Measurements from ENCODE around the gene DSG1.

DSG1 gene

DNA sequence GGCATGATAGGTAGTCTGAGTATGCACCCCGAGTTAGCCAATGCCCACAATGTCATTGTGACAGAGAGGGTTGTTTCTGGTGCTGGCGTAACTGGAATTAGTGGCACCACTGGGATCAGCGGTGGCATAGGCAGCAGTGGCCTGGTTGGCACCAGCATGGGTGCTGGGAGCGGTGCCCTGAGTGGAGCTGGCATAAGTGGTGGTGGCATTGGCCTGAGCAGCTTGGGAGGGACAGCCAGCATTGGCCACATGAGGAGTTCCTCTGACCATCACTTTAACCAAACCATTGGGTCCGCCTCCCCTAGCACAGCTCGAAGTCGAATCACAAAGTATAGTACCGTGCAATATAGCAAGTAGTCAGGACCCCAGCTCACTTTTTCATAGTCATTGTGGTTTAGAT is 37.0 kb downstream of the DSG1 start:
- DNase-seq, result no peak

DNA sequence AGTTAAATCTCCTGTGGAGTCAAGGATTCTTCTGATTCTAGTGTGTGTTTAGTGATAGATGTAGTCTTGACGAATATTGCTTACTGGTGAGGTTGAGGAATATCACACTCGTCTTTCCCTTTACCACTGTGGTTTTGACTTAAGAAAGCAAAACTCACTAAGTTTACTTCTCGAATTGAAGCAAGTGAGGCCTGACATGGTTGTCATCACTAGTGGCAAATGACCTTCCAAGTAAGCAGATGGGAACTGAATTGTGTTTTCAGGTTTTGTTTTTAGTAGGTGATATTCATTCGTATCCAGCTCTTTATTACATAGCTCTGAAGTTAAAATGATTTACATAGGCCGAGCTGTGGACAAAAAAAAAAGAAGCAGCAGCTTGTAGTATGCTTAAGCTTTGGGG is 38.1 kb downstream of the DSG1 start:
- DNase-seq, result no peak

DNA sequence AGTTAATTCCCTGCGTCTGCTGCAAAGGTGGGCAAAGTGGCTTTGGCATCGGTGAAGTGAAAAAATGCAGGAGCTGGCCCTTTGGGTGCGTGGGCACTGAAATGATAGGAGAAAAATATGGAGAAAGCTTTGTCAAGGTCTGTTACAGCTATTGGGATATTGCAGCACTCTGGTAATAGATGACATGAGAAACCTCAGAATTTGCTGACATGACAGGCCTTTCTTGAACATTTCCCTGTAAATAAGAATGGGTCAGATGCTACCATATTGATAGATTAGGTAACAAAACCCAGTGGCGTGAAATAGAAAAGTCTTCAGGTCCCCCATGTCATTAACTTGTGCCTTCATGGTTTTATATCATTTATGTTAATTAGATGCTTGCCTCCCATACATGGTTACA is 46.2 kb downstream of the DSG1 start:
- DNase-seq, result no peak

DNA sequence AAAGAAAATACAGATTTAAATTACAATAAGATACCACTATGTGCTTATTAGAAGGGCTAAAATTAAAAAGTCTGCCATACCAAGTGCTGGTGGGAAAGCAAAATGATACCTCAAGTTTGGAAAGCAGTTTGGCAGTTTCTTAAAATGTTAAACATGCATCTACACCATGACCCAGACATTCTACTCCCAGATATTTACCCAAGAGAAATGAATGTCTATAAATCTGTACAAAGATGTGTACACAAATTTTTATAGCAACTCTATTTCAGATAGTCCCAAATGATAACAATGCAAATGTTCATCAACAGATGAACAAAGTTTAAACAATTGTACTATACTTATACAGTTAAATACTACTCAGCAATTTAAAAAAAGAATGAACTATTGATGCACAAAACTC is 51.5 kb downstream of the DSG1 start:
- no peak for DNase-seq

DNA sequence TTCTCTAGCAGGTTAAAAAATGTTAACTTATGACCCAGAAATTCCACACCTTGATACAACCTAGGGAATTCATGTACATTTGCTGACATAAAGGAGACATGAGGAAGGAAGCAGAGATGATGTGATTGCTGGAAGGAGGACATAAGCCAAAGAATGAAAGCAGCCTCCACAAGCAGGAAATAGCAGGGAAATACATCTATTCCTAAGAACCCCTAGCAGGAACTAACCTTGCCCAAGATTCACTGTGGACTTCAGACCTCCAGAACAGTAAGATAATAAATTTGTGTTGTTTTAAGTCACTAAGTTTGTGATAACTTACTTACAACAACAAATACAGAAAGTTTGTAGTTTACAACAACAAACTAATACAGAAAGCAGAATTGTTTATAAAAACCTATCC is 54.0 kb downstream of the DSG1 start:
- no peak for DNase-seq

DNA sequence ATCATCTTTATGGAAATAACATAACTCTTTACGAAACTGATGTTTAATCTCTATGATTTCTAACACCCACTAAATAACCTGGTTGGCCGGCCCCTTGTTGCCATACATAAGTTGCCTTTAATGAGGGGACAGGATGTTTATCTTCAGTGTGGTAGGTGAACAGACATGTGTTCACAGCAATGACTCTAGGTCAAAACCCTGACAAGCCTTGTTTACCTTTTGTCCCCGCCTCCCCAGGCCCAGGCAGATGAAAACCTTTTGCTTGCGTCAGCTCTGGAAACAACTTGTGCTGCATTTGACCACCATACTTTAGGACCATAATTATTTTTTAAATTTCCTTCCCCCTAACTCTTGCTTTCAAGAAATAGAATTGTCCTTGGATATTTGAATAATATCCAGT is 55.7 kb downstream of the DSG1 start:
- DNase-seq, result no peak

DNA sequence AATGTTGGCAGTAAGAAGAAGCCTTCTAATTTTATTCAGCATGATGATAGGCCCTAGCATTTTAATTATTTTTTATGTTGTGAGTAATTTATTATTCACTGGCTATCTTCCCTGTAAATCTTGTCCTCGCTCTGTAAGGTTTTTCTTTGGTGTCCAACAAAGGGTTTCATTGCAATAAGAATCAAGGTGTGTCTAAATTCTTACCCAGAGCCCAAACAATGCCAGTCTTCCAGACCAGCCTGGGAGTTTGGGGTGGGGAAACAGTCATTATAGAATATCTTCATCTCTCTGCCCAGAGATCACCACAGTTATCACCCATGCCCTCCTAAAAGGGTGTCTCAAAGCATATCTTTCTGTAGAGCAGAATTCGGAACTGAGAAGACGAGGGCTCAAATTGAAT is 58.5 kb downstream of the DSG1 start, which contains the start of gene DSG4:
DSG4 (plus strand) TSS at position 301 of the 400 bp plus-strand sequence. CDS start 135 bp downstream, outside the sequence.
- DNase-seq, result no peak

DNA sequence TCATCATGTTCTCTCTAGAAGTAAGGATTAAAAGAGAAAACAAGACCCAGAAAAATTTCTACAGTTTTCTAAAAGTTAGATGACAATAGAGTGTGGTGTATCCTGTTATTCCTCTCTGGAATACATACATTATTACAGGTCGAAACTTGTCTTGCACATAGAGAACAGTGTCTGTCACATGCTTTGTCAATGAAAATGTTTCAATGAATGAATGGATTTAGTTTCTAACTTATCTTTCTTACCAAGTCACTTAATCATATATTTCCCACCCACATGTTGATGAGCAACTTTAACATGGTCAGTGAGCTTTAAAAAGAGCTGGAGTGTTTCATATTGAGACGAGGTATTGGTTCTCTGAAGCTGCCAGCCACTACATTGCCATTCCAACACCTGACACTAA is 63.0 kb downstream of the DSG1 start:
- DNase-seq, result no peak

DNA sequence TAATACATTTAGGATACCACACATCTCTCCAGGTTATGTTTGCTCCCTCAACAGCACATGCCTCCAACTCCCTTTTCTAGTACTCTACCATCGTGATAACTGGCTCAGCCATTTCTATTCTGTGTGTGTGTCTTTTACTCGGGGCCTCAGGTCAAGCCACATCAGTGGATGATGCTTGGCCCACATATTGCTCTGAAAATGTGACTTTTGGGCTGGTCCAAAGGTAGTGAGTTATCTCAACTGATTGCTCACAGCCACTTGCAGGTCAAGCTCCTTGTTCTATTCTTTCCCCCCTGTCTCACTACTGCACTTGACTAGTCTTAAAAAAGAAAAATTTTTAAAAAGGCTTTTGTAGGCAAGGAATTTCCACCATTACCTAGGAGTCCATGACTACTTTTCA is 64.1 kb downstream of the DSG1 start:
- DNase-seq, result no peak

DNA sequence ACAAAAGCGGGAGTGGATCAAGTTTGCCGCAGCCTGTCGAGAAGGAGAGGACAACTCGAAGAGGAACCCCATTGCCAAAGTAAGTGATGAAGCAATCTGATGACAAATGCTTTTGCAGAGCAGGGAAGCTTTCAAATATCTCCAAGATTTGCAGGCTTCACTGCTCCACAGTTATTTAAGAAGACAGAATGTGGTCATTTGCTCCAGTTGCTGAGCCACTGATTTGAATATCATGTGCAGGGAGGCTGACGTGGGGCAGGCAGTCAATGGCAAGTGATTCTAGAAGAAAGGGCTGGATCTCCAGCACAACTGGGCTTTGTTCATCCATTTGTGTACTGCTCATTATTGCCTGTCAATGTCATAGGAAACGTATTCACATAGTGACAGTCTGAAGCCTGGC is 68.8 kb downstream of the DSG1 start:
- DNase-seq, result no peak

DNA sequence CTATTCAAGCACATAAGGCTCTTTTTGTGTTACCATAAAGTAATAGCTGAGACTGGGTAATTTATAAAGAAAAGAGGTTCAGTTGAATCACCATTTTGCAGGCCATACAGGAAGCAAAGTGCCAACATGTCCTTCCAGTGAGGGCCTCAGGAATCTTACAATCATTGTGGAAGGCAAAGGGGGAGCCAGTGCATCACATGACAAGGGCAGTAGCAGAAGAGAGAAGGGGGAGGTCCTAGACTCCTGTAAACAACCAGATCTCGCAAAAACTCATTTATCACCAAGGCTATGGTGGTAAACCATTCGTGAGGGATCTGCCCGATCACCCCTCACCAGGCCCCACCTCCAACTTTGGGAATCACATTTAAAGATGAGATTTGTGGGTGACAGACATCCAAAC is 75.3 kb downstream of the DSG1 start:
- DNase-seq, result no peak

DNA sequence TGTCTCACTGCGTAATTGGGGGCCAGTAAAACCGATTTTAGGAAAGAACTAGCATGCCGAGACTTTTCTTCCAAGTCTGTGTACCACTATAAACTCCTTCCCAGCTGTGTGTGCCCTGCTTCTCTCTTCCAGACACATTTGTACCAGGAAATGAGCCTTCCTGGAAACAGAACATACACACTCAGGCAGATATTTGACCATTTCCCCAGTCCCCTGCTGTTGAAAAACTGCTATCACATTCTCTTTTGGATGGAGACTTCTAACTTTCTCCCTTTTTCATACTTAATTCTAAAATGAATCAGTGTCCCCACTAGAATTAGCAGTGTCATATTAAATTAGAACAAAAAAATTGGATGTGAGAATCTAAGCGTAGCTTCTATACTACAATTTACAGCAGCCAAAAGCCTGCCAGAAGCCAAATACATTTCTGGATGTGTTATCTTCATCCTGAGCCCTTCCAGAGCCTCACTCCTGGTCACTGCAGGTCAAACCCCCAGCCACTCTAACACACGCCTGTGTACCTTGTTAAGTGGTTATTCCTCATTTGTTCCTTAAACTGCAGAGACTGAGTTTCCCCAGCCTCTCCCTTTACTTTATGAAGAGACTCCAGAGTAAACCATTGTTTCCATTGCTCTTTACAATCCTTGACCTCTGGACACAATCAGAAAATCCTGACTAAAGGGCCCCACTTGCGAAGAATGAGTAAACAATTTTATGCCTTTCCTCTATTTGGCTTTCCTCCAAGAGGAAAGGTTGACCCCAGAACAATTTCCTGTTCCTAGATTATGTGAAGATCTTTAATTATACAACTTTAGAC is 79.0 kb downstream of the DSG1 start:
- no peak for DNase-seq

DNA sequence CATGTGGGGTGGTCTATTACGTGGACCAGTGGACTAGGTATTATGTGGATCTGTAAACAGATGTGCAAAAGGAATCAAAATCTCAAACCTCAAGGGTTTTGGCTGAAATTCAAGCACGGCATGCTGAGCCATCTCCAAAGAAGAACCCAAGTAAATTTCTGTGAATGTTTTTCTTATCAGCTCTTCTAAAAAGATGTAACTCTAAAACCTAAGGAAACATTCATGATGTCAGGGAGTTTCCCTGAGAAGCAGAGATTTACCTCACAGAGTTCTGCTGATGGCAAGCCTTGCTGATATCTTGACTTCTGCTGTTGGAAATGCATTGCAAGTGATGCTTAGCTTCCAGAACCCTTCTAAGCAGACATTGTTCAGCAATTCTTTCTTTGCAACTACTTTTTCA is 80.2 kb downstream of the DSG1 start:
- no peak for DNase-seq

DNA sequence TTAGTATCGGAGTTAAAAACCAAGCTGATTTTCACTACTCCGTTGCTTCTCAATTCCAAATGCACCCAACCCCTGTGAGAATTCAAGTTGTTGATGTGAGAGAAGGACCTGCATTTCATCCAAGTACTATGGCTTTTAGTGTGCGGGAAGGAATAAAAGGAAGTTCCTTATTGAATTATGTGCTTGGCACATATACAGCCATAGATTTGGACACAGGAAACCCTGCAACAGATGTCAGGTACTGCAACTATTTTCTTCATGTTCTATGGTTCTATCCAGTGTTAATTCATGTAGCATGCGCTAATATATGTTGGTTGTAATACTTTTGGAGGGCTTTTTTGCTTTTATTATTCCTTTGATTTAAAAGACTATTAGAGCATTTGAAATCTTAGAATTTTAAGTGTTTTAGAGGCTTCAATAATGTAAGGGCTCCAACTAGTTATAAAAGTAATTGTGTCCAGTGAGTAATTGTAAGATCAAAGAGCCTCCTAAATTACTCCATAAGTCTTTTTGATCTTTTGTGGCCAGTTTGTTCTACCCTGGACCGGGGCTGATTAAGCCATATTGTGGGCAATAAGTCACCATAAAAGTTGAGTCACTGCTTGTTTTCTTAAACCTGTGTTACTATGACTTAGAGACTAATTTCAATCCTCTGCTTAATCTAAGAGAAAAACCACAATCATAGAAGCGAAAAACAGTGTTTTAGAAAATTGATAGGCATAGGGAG is 81.5 kb downstream of the DSG1 start:
- peak; percentile 86 to 89 for DNase-seq

DNA sequence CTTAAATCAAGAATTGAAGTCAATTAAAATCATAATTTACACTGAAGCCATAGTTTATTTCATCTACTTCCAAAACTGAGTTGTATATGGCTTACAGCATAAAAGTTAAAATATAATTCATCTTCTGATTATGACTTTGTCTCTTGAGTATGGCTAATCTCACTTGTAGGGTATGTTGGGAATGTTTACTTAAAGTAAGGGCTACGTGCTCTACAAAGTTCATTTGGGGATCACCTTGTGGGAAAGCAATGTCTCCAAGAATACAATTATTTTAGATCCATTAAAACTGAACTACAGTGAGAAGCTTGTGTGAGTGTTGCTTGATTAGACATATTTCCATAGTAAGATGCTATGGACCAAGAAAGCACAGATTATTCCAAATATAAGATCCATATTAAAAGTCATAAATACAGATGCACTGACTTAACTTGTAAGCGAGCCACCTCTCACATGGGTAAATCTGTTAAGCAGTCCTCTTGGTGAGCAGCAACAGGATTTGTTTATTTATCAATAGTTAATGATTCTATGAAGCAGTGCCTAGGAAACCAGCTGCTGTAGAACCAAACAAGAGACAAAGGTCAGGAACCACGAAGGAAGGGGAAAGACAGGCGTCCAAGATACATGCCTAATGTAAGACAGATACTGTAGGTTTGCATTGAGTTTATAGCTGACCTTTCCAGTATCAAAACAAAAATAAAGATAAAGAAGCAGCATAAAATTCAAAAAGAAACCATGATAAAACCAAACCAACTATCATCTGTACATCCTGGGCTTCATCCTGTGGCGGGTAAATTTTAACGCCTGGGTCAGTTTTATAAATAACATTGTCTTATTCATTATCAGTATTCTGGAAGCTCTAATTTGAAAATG is 83.4 kb downstream of the DSG1 start:
- DNase-seq, result no peak

DNA sequence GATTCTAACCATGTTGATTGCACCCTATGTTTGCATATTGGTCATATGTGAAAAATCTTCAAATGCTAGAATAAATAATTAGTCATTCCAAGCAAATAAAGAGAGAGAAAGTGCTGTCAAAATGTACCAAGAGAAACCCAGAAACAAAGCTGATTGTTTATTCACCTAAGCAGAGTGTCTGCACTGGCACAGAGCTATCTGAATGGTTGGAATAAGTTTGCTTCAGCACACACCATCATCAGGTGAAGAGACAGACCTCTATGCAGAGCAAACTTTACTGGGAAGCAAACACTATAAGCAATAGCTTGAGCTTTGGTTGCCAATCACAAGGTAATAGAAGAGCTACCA is 84.0 kb downstream of the DSG1 start:
- DNase-seq, result no peak

DNA sequence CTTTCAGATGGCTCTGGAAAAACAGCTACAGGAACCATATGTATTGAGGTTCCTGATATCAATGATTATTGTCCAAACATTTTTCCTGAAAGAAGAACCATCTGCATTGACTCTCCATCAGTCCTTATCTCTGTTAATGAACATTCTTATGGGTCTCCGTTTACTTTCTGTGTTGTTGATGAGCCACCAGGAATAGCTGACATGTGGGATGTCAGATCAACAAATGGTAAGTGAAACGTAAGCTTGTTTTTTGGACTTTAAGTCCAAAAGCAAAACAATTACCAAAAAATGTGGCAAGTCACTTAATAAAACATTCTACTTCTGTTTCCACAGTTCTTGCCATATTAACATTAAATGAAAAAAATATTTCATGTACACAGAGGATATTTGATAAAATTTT is 85.4 kb downstream of the DSG1 start:
- no peak for DNase-seq

Measured in Kasumi-1 (cell line).